Dermis microvascular lymphatic vessel endothelial cell (primary cell): Measurements from ENCODE around the gene PDLIM4. TPM values are rescaled to one million over a fixed set of nuclear protein-coding genes. Genes with fewer than 3 reads are reported as not detected.

Source experiments
- DNase-seq, 2 donors: peaks; one replicate each; pipeline versions ENCODE4 v3.0.0 to v3.0.0-alpha.2; 2010; ENCODE audit warnings: low read depth in 2 of 2
- total RNA-seq: library from RNA; depleted of rRNA; stranded (reverse); fragments of >200 nt; gene quantifications from 2 replicates; pipeline ENCODE4 v1.2.1, GENCODE V29; 2014

Gene PDLIM4, protein sequence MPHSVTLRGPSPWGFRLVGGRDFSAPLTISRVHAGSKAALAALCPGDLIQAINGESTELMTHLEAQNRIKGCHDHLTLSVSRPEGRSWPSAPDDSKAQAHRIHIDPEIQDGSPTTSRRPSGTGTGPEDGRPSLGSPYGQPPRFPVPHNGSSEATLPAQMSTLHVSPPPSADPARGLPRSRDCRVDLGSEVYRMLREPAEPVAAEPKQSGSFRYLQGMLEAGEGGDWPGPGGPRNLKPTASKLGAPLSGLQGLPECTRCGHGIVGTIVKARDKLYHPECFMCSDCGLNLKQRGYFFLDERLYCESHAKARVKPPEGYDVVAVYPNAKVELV
- total RNA-seq = 20.7 and 26.7 TPM in 2 replicates

DNA sequence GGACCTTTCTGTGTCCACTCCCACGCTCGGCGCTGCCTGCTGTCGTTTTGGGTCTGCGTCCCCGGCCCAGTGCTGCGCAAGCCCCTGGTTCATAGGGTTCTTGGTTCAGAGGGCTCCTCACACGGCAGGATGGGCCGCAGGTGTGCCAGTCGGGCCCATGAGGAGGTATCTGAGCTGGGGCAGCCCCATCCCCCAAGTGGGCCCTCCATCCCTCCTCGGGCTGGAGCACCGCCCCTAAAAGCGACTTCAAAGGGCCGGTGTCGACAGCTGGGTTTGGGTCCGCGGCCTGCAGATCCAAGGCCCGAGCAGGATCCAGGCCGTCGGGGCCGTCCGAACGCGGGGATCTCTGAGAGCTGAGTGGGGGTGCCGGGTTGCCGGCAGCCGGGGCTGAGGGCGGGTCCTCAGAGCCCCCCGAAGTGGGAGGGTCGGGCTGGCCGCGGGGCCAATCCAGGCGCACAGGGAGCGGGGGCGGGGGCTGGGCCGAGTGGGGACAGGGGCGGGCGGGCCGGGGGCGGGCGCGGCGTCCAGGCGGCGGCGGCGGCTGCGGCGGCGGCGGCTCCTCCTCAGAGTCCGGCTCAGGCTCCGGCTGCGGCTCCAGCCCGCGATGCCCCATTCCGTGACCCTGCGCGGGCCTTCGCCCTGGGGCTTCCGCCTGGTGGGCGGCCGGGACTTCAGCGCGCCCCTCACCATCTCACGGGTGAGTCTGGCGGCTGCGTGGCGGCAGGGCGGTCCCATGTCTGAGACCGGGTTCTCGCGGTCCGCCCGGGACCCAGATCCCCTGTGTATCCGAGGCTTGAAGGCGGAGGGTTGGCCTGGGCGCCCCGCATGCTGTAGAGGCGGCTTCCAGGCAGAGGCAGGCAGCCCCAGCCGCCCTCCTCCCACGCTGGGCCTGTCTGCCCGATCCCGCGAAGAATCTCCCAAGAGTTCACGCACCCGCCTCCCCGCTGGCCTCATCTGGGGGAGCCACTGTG is at the start of gene PDLIM4:
Gene PDLIM4, plus strand, starts transcription at position 566 of the 971 bp plus-strand sequence. Its CDS starts 39 bp downstream, at position 605.
- peak in 1 of 2 donors; percentile 61 for DNase-seq

DNA sequence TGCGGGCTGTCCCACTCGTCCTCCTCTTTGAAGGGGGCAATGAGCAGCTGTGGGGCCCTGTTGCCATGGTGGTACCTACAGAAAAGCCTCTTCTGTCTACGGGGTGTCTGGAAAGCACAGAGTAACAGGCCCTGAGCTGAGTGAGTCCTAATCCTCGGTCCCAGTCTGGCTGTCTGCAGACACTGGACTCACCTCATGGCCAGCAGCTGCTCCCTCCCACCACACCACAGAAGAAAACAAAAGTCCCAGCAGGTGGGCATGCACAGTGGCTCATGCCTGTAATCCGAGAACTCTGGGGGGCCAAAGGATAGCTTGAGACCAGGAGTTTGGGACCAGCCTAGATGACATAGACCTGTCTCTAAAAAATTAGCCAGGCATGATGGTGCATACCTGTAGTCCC is 49.7 kb upstream of the PDLIM4 start:
- DNase-seq = no peak

DNA sequence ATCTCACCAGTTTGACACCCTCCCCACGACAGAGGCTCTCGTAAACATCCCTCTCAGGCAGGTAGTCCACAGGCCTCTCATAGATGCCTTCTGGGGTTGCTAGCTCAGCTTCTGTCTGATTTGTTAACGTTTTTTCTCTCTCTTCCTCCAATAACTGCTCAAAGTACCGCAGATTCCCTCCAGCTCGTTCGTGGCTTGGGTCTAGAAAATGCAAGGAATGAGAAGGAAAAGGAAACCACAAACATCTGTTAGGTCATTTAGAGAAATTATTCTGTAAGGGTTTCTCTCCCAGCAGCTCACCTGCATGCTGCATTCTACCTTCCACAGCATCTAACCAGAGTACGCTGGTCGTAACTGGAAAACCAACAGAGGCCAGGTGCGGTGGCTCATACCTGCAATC is 48.4 kb upstream of the PDLIM4 start:
- no peak for DNase-seq

DNA sequence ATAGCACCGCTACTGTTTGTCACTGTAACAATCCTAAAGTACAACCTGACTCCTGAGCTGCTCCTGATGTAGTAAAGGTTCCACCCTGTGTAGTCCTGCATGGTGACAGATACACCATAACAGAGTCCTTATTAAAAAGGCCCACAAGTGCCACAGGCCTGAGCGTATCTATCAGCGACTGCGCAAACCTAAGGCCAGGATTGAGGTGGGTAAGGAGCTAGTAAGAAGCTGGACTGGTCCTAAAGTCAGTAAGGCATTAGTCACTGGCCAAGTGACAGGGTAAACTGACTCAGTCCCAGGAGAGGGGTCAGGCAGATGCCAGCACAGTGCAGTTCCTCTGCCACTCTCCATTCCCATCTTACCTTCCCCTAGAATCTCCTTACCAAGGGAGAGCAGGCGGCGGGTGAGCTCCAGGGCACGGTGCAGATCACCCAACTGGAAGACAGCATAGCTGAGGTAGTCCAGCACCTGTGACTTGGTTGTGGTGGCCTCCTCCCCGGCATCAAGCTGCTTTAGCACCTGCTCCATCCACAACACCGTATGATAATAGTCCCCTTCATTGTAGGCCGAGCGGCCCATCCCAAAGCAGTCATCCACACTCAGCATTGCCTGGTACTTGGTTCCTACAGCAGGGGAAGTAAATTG is 47.5 kb upstream of the PDLIM4 start:
- DNase-seq = no peak

DNA sequence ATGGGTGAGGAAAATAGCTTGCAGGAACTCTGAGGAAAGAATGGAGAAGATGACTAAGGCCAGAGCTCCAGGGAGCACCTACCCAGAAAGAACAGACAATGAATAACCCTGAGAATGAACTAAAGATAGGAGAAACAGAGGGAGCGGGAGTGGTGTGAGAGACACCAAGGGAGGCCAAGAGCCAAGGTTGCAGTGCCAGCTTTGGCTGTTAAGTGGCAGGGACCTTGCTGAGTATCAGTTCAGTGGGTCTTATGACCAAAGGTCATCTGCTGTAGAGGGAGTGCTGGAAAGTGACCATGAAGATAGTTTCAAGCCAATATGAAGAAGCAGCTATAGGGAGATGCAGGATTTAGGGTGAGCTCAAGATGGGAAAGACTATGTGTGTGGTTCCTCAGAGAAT is 46.6 kb upstream of the PDLIM4 start:
- DNase-seq = no peak

DNA sequence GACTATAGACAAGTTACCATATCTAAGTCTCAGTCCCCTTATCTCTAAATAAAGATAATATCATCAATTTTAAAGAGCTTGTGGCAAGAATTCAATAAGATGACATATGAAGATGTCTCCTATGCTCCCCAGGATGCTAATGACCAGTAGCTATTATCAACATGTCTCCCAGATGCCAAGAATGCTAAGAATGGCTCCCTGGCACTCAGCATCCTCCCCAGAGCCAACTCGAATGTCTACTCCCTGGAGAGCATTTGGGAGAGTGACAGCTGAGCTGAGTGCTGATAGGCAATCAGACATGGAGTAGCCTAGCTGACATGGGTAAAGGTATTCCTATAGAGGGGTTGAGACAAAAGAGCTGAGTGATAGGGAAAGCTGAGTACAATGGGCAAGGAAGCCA is 45.7 kb upstream of the PDLIM4 start:
- DNase-seq = no peak

DNA sequence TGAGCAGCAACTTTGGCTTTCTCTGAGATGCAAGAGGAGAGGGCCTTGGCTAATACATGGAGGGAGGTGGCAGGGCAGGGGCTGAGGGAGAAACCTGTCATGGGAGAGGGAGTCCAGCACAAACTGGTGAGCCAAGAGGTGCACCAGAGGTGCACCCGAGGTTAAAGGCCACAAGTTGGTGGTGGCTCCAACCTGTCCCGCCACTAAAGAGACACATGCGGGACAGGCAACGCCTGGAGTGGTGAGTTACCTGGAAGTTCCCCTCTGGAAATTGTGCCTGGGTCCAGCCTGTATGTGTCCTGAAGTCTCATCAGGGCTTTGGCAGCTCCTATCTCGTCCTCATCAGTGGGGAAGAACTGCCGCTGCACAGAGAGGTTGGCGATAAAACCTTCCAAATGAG is 43.8 kb upstream of the PDLIM4 start:
- DNase-seq = no peak

DNA sequence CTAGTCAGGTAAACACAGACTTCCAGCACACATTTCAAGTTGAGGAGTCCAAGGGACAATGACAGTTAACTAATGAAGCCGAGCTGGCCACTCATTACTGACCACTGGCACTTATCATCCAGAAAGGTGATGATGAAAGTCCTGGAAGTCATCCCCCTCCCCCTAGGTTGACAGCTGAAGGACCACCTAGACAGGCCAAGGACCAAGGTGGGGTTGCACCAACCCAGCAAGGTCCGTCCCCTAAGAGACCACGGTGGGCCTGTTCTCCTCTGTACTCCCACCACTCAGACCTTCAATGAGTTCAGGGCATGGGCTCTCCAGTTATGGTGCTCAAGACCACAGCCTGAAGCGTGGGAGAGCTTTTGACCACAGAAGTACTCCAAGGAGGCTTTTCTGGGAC is 43.0 kb upstream of the PDLIM4 start:
- DNase-seq = no peak

DNA sequence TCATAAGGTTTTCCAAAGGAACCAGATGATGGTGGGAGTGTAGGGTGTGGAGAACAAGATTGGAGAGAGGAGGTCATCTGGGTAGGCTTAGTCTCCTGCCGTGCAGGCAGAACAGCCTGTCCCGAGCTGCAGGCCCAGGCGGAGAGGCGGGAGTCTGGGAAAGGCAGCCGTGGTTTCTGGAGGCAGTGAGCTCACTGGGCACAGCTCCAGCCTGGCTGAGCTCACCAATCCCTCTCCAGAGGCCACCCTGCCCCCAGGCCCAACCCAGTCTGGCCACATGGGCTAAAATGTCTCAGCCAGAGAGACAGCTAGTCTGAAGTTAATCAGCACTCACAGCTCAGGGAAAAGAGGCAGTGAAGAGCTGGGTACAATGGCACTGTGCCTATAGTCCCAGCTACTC is 42.2 kb upstream of the PDLIM4 start:
- DNase-seq = peak in 1 of 2 donors; percentile 85

DNA sequence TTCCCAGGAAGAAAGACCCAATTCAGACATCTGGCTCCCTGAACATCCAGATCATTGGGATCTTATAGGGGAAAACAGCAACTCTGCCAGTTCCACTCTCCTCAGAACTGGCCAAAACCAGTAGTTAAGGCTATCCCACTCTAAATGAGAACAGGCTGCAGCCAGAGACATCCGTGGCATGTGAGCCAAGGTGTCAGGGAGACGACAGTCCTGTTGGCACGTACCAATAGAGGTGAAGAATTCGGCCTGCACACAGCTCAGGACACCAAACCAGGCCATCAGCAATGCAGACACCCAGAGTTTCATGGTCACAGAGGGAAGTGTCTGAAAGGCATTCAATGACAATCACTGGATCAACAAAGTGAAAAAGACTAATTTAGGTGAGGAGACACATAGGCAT is 39.2 kb upstream of the PDLIM4 start:
- DNase-seq = no peak

DNA sequence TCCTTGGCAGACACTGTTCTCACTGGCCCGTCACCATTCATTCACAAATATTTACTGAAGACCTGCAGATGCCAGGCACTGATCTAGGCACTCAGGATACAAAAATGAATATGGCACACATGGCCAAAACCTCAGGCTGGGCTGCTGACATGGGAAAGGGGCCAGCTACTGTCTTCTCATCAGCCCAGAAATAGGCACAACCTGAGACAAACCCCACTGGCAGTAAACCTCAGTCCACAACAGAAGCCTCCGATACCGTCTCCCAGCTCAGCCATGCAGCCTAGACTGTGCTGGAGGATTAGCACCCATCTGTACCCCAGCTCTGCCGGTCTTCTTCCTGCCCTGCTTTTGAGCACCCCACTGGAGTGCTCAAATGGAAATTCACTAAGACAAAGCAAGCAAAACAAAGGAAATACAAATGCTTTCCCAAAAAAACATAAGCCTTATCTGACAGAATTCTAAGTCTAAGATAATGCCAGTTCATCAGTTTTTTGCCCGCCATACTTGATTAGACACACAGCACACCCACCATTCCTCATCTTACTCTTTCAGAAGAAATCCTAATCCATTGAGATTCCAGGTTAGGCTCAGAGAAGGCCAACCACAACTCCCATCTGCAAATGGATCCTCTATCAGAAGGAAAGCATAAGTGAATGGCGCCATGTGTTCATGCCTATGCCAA is 38.1 kb upstream of the PDLIM4 start:
- DNase-seq = no peak

DNA sequence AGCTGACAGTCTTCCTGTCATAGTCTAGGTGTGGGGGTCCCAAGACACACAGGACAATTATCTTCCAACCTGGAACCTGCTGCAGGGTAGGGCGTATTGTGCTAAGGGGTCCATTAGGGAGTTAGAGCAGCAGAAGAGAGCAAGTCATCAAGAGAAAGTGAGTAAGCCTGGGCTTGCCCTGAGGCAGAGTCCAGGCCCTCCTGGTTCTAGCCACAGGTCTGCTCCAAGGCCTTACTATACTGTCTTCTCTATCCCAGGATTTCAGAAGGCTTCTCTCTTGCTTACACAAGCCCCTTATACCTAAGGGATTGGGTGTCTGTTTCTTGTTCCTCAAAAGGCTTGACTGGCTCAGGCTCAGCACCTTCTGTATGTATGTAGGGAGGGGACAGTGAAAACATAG is 37.5 kb upstream of the PDLIM4 start:
- no peak for DNase-seq

DNA sequence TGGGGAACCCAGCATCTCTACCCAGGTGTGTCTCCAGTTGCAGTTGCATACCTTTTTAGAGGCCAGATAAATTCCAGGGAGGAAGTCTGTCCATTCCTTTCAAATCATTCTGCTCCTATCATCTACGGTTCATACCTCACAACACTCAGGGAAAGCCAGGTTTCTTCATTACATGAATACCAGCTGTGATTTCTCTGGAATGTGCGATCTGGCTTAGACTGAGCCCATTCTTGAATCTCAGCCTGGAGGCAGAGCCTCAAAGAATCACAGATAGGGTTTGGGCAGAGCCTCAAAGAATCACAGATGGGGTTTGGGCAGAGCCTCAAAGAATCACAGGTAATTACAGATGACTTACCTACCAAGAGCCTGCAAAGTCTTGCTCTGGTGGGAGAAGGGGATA is 37.0 kb upstream of the PDLIM4 start:
- no peak for DNase-seq

DNA sequence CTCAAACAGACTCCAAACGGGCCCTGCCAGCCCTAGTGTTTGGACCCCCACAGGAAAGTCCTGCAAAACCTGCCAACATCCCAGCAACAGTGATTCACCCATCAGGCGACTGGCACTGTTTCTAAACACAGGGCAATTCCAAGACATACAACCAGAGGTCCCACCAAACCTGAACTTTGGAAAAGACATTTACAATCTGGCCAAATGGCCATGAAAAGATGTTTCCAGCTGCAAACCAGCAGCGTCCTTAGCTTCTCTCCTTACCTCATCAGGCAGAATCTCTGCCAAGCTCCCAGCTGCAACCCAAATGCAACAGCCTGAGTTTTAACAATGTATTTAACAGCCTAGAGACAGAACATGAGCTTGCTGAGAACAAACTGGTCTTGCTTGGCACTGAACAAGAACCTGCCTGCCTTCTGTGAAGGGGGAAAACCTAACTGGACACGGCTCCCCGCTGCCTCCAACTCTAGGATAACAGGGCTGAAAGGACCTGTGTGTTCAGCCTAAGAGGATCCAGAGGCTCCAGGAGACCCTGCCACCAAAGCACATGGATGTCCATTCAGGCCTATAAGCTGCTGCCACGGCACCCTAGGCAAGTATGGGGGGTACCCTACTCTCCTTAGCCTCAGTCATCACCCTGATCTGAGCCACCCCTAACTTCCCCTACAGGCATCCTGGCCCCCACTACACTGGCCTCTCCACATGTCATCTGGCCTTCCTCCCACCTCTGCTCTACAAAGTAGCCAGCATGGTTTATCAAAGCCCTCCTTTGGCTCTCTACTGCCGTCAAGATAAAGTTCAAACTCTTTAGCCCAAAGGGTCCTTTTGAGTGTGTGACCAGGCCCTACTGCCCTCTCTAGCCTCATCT is 35.5 kb upstream of the PDLIM4 start:
- peak in 1 of 2 donors; percentile 49 for DNase-seq

DNA sequence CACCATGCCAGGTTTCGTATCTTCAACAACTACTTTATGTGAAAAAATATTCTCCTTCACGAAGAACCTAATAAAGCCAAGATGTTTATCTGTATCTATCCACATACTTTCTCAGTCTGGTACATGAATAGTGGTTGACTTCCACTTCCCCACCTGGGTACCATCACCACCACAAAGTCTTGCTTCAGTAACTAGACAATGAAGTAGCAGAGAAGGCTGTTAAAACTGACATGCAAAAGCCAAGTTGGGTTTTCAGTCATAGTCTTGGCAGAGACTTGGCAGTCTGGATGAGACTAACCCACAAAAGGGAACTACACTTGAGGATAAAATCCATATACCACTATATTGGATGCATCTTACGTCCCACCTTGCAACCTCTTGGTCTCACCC is 34.9 kb upstream of the PDLIM4 start:
- DNase-seq = no peak

DNA sequence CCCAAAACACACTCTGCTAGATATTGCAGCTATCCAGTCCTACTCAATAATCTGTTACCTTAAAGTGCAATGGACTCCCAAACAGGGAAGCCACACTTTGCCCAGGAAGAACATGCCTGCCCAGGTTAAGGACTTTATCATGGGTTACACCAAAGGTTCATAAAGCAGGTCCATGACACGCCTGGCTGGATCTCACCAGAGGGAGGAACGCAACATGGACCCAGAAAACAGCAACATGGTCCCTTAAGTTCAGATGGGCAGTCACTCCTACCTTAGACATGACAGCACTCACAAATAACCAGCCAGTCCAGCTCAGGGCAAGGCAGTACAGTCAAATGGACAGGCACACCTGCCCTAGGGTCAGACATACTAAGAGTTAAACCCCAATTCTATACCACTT is 33.6 kb upstream of the PDLIM4 start:
- DNase-seq = no peak

DNA sequence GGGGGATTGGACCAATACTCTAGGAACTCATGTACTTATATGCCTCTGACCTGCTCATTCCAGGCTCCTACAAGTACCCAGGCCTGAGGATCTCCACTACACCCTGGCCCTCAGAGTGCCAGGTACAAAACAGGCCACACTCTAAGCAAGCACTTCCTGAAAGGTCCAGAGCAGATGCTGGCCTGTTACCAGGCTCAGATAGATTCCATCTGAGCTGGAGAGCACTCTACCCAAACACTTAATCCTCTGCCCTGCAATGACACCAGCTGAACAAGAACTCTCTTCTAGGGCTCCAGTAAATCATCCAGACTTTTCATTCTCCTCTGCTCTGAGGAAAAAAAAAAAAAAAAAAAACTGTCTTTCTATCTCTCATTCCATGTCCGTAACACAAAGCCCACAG is 32.8 kb upstream of the PDLIM4 start:
- no peak for DNase-seq

DNA sequence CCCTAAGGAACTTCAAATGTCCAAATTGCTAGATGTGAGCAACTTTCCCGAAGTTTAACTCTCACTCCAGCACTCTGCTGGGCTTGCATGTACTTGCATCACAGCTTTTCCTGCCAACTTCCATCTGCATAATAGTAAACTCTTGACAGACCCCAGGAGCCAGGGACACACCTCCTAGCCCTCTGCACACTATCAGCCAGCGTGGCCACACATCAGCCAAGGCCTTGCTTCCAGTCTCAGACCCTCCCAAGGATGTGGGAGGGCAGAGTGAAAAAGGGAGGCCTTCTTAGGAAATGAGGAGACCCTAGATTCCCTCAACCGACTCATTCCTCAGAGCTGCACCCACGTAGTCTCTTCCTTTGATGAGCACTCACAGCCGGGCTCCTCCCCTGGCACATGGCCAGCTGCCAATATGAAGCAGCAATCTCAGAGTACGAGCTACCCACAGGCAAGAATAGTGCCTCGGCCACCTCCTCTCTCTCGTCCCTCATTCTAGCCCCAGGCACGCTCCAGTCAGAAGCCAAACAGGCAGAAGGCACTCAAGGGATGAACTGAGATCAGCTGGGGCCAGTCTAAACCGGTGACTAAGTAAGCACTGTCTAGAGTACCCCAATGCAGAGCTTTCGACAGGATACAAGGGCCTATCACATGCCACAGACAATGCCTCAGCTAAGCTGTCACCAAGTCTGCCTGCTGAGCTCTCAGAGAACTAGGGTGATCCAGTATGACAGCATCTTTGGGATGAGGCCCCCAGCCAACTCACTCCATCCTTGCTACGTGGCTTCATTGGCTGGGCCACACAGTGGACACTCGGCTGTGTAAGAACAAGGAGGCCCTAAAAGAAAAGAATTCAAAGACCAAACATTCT is 32.1 kb upstream of the PDLIM4 start:
- DNase-seq = peak in 1 of 2 donors; percentile 19

DNA sequence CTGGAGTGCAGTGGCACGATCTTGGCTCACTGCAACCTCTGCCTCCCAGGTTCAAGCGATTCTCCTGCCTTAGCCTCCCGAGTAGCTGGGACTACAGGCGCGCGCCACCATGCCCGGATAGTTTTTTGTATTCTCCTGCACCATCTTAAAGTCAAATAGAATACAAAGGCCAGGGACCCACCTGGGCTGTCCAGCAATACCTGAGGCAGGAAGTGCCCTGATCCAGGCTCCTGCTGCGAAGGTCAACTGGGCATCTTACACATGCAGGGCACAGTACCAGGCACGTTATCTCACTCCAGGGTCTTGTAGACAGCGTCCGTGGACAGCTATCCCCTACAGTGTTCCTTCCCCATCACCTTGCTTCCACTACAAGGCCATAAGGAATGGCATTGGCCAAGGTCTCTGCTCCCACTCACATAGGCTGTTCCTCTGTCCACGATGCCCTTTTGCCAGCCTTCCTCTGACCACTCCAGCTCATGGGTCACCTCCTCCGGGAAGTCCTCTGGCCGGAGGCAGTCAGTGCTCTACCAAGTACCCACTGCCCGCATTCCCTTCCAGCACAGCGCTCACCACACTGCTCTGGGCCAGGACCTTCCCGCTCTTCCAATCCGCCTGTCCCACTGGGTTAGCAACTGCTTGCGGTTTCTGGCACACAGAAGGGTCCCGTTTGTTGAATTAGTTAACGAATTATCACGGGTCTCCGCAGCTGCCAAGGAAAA is 30.8 kb upstream of the PDLIM4 start:
- peak in 1 of 2 donors; percentile 25 for DNase-seq
